Left ventricle myocardium inferior (tissue), 1 donor: ENCODE results near the gene SEMA5B. TPM values are rescaled to one million over a fixed set of nuclear protein-coding genes. Genes with fewer than 3 reads are reported as not detected.

Source experiments
- DNase-seq: peaks from one replicate; pipeline ENCODE4 v3.0.0-alpha.2; 2020
- H3K27ac ChIP-seq: fragments of 200-600 bp; replicated peaks from 2 replicates; pipeline ENCODE4 v1.8.0; 2021
- H3K27me3 ChIP-seq: fragments of 200-600 bp; 2 replicates; pipeline ENCODE4 v1.8.0; 2021; ENCODE audit warnings: low read depth
- H3K36me3 ChIP-seq: fragments of 200-600 bp; 2 replicates; pipeline ENCODE4 v1.8.0; 2021
- H3K4me1 ChIP-seq: fragments of 200-600 bp; 2 replicates; pipeline ENCODE4 v1.8.0; 2021
- H3K4me3 ChIP-seq: fragments of 200-600 bp; 2 replicates; pipeline ENCODE4 v1.8.0; 2021; ENCODE audit warnings: mild to moderate bottlenecking, moderate library complexity
- H3K9me3 ChIP-seq: fragments of 200-600 bp; replicated peaks from 2 replicates; pipeline ENCODE4 v1.8.0; 2021
- intact Hi-C: fragments of 100-400 bp; cut with micrococcal nuclease; formaldehyde crosslinking; loops from one replicate; pipeline ENCODE4 v1.11.0; 2022
- total RNA-seq: library from RNA; stranded (reverse); fragmentation: NEBNext Ultra II Directional; extraction: Animal tissue kit (Norgen Biotek cat#: 25700); gene quantifications from one replicate; pipeline ENCODE4 v1.2.1, GENCODE V29; 2021
- TF ChIP-seq, protein P1 (sequence below): fragments of 200-600 bp; IDR thresholded peaks from 2 replicates; pipeline ENCODE4 v1.8.0; 2021; ENCODE audit warnings: antibody characterized with exemption, mild to moderate bottlenecking, borderline replicate concordance
- donor health status: DM: no; HTN: yes; CAD: no; lungs with severe emphysema.

Gene SEMA5B
- total RNA-seq, 1 donor from 2014 or later = 5.3 TPM

DNA sequence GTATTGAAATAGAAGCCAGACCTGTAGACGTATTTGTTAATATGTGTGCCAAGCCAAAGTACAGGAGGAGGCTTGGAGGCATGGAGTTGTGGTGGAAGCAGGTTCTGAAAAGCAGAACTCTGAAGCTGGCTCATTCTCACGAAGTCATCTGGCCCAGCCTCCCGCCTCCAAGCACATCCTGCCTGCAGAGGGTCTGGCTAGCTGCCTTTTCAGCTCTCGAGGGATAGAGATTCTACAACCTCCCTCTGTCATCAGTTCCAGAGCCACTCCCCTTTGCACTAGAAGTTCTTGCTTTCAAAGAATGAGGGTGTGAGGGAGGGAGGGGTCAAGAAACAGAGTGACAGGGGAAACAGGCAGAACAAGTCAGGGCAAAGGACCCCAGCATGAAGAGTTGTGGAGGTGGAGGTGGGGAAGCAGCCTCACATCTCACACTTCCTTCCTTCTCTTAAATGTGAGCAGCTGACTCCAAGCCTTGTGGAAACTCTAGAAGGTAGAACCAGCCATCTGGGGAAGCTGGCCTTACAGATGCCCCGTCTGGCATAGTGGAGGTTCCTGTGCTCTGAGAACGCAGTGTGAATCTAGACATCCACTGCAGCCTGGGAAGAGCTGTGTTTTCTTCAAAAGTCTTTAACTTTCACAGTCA lies 137.4 kb downstream of the SEMA5B start:
- peak; percentile 70 for DNase-seq
- no peaks in the 10 kb centered on the region for H3K27me3 ChIP-seq
- H3K4me3 ChIP-seq = no peak overlapping the region
- no peaks in the 10 kb centered on the region for H3K9me3 ChIP-seq
- TF ChIP-seq, protein P1, sequence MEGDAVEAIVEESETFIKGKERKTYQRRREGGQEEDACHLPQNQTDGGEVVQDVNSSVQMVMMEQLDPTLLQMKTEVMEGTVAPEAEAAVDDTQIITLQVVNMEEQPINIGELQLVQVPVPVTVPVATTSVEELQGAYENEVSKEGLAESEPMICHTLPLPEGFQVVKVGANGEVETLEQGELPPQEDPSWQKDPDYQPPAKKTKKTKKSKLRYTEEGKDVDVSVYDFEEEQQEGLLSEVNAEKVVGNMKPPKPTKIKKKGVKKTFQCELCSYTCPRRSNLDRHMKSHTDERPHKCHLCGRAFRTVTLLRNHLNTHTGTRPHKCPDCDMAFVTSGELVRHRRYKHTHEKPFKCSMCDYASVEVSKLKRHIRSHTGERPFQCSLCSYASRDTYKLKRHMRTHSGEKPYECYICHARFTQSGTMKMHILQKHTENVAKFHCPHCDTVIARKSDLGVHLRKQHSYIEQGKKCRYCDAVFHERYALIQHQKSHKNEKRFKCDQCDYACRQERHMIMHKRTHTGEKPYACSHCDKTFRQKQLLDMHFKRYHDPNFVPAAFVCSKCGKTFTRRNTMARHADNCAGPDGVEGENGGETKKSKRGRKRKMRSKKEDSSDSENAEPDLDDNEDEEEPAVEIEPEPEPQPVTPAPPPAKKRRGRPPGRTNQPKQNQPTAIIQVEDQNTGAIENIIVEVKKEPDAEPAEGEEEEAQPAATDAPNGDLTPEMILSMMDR = peak; percentile 9
- H3K36me3 ChIP-seq = peaks cover 7% of the 10 kb centered on the region
- peaks cover 29% of the 10 kb centered on the region for H3K4me1 ChIP-seq
- no peak overlapping the region for H3K27ac ChIP-seq
- intact Hi-C loops = no loop called here

DNA sequence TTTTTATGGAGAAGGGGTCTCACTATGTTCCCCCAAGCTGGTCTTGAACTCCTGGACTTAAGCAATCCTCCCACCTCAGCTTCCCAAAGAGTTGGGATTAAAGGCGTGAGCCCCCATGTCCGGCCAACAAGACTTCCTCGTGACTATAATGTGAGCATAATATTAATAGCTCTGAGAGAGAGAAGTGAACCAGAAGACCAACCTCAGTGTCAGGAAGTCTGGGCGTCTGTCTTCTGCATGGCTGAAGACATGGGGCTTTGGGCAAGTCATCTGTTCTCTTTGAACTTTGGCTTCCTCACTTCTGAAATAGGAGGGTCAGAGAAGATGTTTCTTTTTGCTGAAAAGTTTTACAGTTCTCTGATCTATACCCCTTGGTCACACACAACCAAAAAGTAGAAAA lies 140.6 kb downstream of the SEMA5B start:
- H3K36me3 ChIP-seq = peaks cover 12% of the 10 kb centered on the region
- H3K9me3 ChIP-seq = no peaks in the 10 kb centered on the region
- H3K4me3 ChIP-seq = no peak overlapping the region
- H3K27me3 ChIP-seq = no peaks in the 10 kb centered on the region
- TF ChIP-seq, protein P1 = no peak
- peaks cover 23% of the 10 kb centered on the region for H3K4me1 ChIP-seq
- no peak for DNase-seq
- no peak overlapping the region for H3K27ac ChIP-seq
- intact Hi-C loops = no loop called here

DNA sequence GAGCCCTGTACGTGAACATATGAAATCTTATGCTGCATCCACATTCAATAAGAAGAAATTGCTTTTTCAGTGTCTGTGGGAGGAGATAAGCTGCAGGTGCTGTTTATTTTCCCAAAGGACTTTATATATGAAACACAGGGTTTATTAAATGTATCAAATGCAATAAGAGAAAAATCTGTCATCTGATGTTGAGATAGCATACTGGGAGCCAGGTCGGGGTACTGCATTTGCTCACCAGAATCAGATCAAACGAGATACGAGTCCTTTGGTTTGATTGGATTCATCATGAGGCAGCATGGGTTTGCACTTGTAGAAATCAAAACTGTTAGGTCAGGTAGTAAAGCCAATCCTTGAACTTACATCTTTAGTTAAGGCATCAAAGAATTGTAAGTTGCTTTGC lies 141.3 kb downstream of the SEMA5B start:
- no peak overlapping the region for H3K4me3 ChIP-seq
- peaks cover 20% of the 10 kb centered on the region for H3K4me1 ChIP-seq
- peaks cover 19% of the 10 kb centered on the region for H3K36me3 ChIP-seq
- no peak overlapping the region for H3K27ac ChIP-seq
- no peak for DNase-seq
- intact Hi-C loops = no loop called here
- H3K27me3 ChIP-seq = no peaks in the 10 kb centered on the region
- no peaks in the 10 kb centered on the region for H3K9me3 ChIP-seq
- TF ChIP-seq, protein P1 = no peak

DNA sequence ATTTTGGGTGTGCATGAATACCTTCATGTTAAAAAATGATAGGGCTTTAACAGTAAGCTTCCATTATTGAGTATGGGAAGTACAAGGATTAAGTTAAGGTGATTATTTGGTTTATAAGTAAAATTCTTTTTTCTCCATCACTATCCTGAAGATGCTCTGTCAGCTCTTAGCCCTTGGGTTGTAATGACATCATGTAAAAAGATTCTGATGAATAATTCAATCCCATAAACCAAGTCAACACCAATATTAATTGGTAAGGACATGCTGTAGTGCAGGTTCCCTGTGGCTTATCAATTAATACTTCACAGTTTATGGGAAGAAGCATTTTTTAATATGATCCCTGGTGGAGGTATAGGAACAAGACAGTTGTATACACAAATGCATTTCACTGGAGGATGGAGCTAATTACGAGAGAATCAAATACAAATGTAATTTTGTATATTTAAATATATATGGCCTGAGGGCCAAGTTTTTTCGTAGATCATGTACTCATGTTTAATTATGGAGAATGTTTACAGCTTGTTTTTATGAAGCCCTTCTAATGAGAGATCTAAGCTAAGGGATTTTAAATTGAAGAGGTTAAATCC lies 145.1 kb downstream of the SEMA5B start:
- TF ChIP-seq, protein P1 = no peak
- DNase-seq = no peak
- Histone ChIP-seq H3K4me3 (no peak overlapping the region), H3K27me3 (no peaks in the 10 kb centered on the region), H3K36me3 (peaks cover 38% of the 10 kb centered on the region), H3K4me1 (no peaks in the 10 kb centered on the region), H3K9me3 (no peaks in the 10 kb centered on the region), H3K27ac (no peak overlapping the region)
- intact Hi-C loops = no loop called here

DNA sequence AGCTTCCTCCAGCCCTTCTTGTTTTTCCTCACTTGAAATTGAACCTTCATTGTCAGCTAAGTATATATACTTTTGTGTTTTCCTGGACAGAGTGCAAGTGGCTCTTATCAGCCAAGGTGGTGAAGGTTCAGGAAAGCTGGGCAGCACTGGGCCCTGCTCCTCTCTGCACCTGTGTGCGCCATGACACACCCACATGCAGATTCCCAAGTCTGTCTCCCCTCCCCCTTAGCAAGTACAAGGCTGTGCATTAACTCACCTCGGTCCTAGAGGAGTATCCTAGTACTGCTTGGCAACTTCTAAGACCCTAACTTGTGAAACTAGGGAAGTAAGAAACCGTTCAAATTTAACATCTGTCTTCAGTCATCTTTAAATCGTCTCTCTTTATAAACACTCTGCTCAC lies 146.9 kb downstream of the SEMA5B start:
- Histone ChIP-seq H3K4me3 (no peak overlapping the region), H3K4me1 (no peaks in the 10 kb centered on the region), H3K9me3 (no peaks in the 10 kb centered on the region), H3K27ac (no peak overlapping the region), H3K36me3 (peaks cover 33% of the 10 kb centered on the region), H3K27me3 (no peaks in the 10 kb centered on the region)
- intact Hi-C loops = no loop called here
- TF ChIP-seq, protein P1 = no peak
- no peak for DNase-seq
